ENCODE measurements around the gene TMEM51. TPM values are rescaled to one million over a fixed set of nuclear protein-coding genes. Genes with fewer than 3 reads are reported as not detected.

Gene TMEM51
- total and polyA plus RNA-seq, 2 of the 4 experiments (the other 2 are of a cell fraction), result 2.7 to 10.2 TPM

DNA sequence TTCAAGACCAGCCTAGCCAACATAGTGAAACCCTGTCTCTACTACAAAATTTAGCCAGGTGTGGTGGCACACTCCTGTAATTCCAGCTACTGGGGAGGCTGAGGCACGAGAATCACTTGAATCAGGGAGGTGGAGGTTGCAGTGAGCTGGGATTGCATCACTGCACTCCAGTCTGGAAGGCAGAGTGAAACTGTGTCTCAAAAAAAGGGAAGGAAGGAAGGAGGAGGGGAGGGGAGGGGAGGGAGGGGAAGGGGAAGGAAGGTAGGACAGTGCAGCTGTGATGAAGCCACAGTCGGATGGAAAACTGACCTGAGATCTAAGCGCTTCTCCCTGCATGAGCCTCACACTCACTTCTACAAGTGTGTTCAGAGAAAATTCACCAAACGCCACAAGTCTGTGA is 71.4 kb downstream of the TMEM51 start:
- WGBS, 2 experiments (ENCODE audit: extremely low coverage in 2 of 2, insufficient read length in 1 of 2), result no CpG with 5 or more reads among the region's 4 CpGs
- in situ Hi-C loops (cut with MboI; ENCODE audit: low sequenced_read_pairs), result no loop called here

More for the DNA sequence above, 71.4 kb downstream of the TMEM51 start:
- Histone ChIP-seq H3K27me3 (ENCODE audit: control insufficient read depth, insufficient read depth, low read length) (no peaks in the 10 kb centered on the region), H3K4me1 (ENCODE audit: control insufficient read depth, insufficient read depth, low read length) (no peaks in the 10 kb centered on the region), H2BK15ac (ENCODE audit: low read depth, low read length) (no peak overlapping the region), H3K9me1 (ENCODE audit: insufficient read depth, low read length) (peaks cover 11% of the 10 kb centered on the region; the same call in 1 of the 2 replicates), H3K27ac (ENCODE audit: insufficient read depth, low read length) (no peak overlapping the region), H4K5ac (ENCODE audit: low read depth, low read length) (no peak overlapping the region), H4K20me1 (ENCODE audit: insufficient read depth, low read length) (no peaks in the 10 kb centered on the region), H3K4me3 (ENCODE audit: insufficient read depth, low read depth, low read length) (no peak overlapping the region), H2BK120ac (ENCODE audit: low read depth, low read length) (no peak overlapping the region), H4K91ac (ENCODE audit: insufficient read depth, low read depth, low read length) (no peak overlapping the region), H3K79me1 (ENCODE audit: low read depth in 1 of 2, low read length in 2 of 2) (peaks cover 0 to 10% of the 10 kb centered on the region in 2 experiments; a peak in 1 of 4 replicates), H3K4me2 (ENCODE audit: low read depth, low read length) (no peak overlapping the region), H3K56ac (ENCODE audit: extremely low read depth, insufficient read depth, low read length) (no peak overlapping the region), H2AK9ac (replicated peaks; ENCODE audit: low read depth, low read length, poor library complexity) (no peak overlapping the region), H3K23ac (ENCODE audit: low read depth, low read length) (no peak overlapping the region), H2AK5ac (ENCODE audit: low read depth, low read length) (no peak overlapping the region), H2BK5ac (ENCODE audit: low read depth, low read length, poor library complexity, severe bottlenecking) (no peak overlapping the region), H3K9me3 (ENCODE audit: control insufficient read depth, insufficient read depth, low read length) (no peaks in the 10 kb centered on the region), H2BK20ac (ENCODE audit: low read depth, low read length) (no peak overlapping the region), H3K18ac (ENCODE audit: low read depth, low read length) (no peak overlapping the region), H3K36me3 (ENCODE audit: control insufficient read depth, insufficient read depth, low read length) (peaks cover 14% of the 10 kb centered on the region; the same call in 1 of the 2 replicates), H3K9ac (ENCODE audit: low read depth, low read length) (no peak overlapping the region), H3K4ac (ENCODE audit: low read depth, low read length) (no peak overlapping the region), H4K8ac (ENCODE audit: low read depth in 2 of 2, low read length in 2 of 2) (no peak overlapping the region), H3K14ac (replicated peaks; ENCODE audit: low read depth, low read length) (no peak overlapping the region), H2AFZ (replicated peaks; ENCODE audit: low read length, poor library complexity) (no peak overlapping the region)
- no TSS peak for BruUV-seq (replicated peaks)
- ATAC-seq (ENCODE audit: low read depth) (no peak), DNase-seq (no peak)
- intact Hi-C loops (cut with micrococcal nuclease) (no loop called here), dilution Hi-C loops (cut with HindIII; ENCODE audit: low sequenced_read_pairs, unreplicated experiment) (no loop called here)
- TF ChIP-seq FOS (IDR thresholded peaks at IDR 0.05; ENCODE audit: low read depth, low read length), result no peak
- TF ChIP-seq NFE2L2 (IDR thresholded peaks at IDR 0.05; ENCODE audit: low read depth, low read length), result no peak
- TF ChIP-seq, protein P1, sequence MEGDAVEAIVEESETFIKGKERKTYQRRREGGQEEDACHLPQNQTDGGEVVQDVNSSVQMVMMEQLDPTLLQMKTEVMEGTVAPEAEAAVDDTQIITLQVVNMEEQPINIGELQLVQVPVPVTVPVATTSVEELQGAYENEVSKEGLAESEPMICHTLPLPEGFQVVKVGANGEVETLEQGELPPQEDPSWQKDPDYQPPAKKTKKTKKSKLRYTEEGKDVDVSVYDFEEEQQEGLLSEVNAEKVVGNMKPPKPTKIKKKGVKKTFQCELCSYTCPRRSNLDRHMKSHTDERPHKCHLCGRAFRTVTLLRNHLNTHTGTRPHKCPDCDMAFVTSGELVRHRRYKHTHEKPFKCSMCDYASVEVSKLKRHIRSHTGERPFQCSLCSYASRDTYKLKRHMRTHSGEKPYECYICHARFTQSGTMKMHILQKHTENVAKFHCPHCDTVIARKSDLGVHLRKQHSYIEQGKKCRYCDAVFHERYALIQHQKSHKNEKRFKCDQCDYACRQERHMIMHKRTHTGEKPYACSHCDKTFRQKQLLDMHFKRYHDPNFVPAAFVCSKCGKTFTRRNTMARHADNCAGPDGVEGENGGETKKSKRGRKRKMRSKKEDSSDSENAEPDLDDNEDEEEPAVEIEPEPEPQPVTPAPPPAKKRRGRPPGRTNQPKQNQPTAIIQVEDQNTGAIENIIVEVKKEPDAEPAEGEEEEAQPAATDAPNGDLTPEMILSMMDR (conservative IDR thresholded peaks at IDR 0.05; ENCODE audit: low read depth, low read length), result no peak
- TF ChIP-seq SMC3 (IDR thresholded peaks at IDR 0.05; ENCODE audit: low read depth, low read length), result no peak
- no peak for TF ChIP-seq CEBPB (IDR thresholded peaks at IDR 0.05; ENCODE audit: low read depth, low read length)
- no peak for TF ChIP-seq CHD1 (IDR thresholded peaks at IDR 0.05; ENCODE audit: low read depth, low read length)
- TF ChIP-seq BHLHE40 (IDR thresholded peaks at IDR 0.05; ENCODE audit: low read depth, low read length), result no peak
- TF ChIP-seq RFX5 (IDR thresholded peaks at IDR 0.05; ENCODE audit: low read depth, low read length), result no peak
- no peak for TF ChIP-seq MAZ (IDR thresholded peaks at IDR 0.05; ENCODE audit: borderline replicate concordance, low read depth, low read length)
- TF ChIP-seq, protein P2, sequence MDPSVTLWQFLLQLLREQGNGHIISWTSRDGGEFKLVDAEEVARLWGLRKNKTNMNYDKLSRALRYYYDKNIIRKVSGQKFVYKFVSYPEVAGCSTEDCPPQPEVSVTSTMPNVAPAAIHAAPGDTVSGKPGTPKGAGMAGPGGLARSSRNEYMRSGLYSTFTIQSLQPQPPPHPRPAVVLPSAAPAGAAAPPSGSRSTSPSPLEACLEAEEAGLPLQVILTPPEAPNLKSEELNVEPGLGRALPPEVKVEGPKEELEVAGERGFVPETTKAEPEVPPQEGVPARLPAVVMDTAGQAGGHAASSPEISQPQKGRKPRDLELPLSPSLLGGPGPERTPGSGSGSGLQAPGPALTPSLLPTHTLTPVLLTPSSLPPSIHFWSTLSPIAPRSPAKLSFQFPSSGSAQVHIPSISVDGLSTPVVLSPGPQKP (IDR thresholded peaks at IDR 0.05; ENCODE audit: borderline replicate concordance, low read depth, low read length), result no peak
- TF ChIP-seq MAFK (IDR thresholded peaks at IDR 0.05; ENCODE audit: low read depth, low read length), result no peak
- no peak for TF ChIP-seq MXI1 (IDR thresholded peaks at IDR 0.05; ENCODE audit: borderline replicate concordance, low read depth, low read length)
- no peak for TF ChIP-seq POLR2A (IDR thresholded peaks at IDR 0.05; ENCODE audit: low read depth, low read length)
- TF ChIP-seq RAD21 (IDR thresholded peaks at IDR 0.05; ENCODE audit: low read length), result no peak
- no peak for TF ChIP-seq RCOR1 (IDR thresholded peaks at IDR 0.05; ENCODE audit: insufficient replicate concordance, low read length)
- CTCF ChIA-PET, result interaction anchor here (0.7 to 1.0 kb wide), 2 partner anchors 72 to 195 kb away, joined by 3 read pairs; partner anchors contain the start of gene TMEM51
- POLR2A ChIA-PET (ENCODE audit: unreplicated experiment), result no interaction called here

Measured in IMR-90 (cell line).